HepG2 (cell line): ENCODE measurements around the gene TMEM150C. TPM values are rescaled to one million over a fixed set of nuclear protein-coding genes. Genes with fewer than 3 reads are reported as not detected.

Experiments
- CAMTA2 ChIP-seq: sonication (generic); formaldehyde crosslinking; IDR thresholded peaks from 2 replicates; pipeline ENCODE4 v1.4.0; 2020; ENCODE audit warnings: mild to moderate bottlenecking, missing genetic modification reagents, borderline replicate concordance
- CEBPG ChIP-seq: IDR thresholded peaks from 2 replicates; pipeline ENCODE4 v1.6.1; 2016
- ELF4 ChIP-seq: sonication (generic); formaldehyde crosslinking; IDR thresholded peaks from 2 replicates; pipeline ENCODE4 v1.5.0; 2020; ENCODE audit warnings: missing genetic modification reagents, mild to moderate bottlenecking, moderate library complexity, borderline replicate concordance
- MYC ChIP-seq: sonication (generic); formaldehyde crosslinking; IDR thresholded peaks from 2 replicates; pipeline ENCODE4 v1.9.0; 2021; ENCODE audit warnings: missing genetic modification reagents, borderline replicate concordance
- RORA ChIP-seq: sonication (generic); formaldehyde crosslinking; IDR thresholded peaks from 2 replicates; pipeline ENCODE4 v1.5.0; 2020; ENCODE audit warnings: mild to moderate bottlenecking, missing genetic modification reagents, moderate library complexity
- SIX4 ChIP-seq: sonication (generic); formaldehyde crosslinking; IDR thresholded peaks from 2 replicates; pipeline ENCODE4 v1.4.0; 2020; ENCODE audit warnings: missing genetic modification reagents
- SMC3 ChIP-seq: IDR thresholded peaks from 2 replicates; pipeline ENCODE4 v1.6.1; 2011; ENCODE audit warnings: low read length, improper control_type of control experiment
- THAP11 ChIP-seq: IDR thresholded peaks from 2 replicates; pipeline ENCODE4 v1.6.1; 2016; ENCODE audit warnings: missing biosample characterization, missing genetic modification reagents
- ZNF331 ChIP-seq: sonication (generic); formaldehyde crosslinking; IDR thresholded peaks from 2 replicates; pipeline ENCODE4 v1.4.0; 2020; ENCODE audit warnings: missing genetic modification reagents
- ZNF441 ChIP-seq: sonication (generic); formaldehyde crosslinking; IDR thresholded peaks from 2 replicates; pipeline ENCODE4 v1.7.0; 2021; ENCODE audit warnings: missing genetic modification reagents, borderline replicate concordance
- ZNF501 ChIP-seq: sonication (generic); formaldehyde crosslinking; IDR thresholded peaks from 2 replicates; pipeline ENCODE4 v1.5.1; 2020; ENCODE audit warnings: mild to moderate bottlenecking, moderate library complexity, missing genetic modification reagents
- ZNF660 ChIP-seq: sonication (generic); formaldehyde crosslinking; IDR thresholded peaks from 2 replicates; pipeline ENCODE4 v1.5.1; 2020; ENCODE audit warnings: mild to moderate bottlenecking, low read depth, missing genetic modification reagents, borderline replicate concordance
- ZNF790 ChIP-seq: sonication (generic); formaldehyde crosslinking; IDR thresholded peaks from 2 replicates; pipeline ENCODE4 v1.8.0; 2022; ENCODE audit warnings: missing genetic modification reagents, mild to moderate bottlenecking, borderline replicate concordance
- polyA plus RNA-seq, 8 experiments: library from polyadenylated mRNA; depleted of rRNA in 3 of 8; stranded (reverse) in 7 of 8; unstranded in 1 of 8; fragments of >200 nt; fragmentation: Illumina TruSeq in 4 of 8; extraction: Trizol in 4 of 8; gene quantifications; 2 replicates each; pipeline versions ENCODE4 v1.2.1 to v1.2.3, GENCODE V29; 2011 to 2016; ENCODE audit warnings: low read depth in 4 of 8, missing spikeins in 1 of 8, mixed read lengths in 1 of 8; ENCODE audit not compliant: insufficient read depth in 1 of 8
- total RNA-seq, 5 experiments: library from RNA; depleted of rRNA; stranded (reverse); fragments of >200 nt; fragmentation: Illumina TruSeq; extraction: Trizol; gene quantifications; 2 replicates each; pipeline ENCODE4 v1.2.3, GENCODE V29; 2016; ENCODE audit warnings: low read depth in 1 of 5
- TF ChIP-seq, protein P1 (sequence below): sonication (generic); formaldehyde crosslinking; IDR thresholded peaks from 2 replicates; pipeline ENCODE4 v1.4.0; 2020; ENCODE audit warnings: missing genetic modification reagents, mild to moderate bottlenecking, borderline replicate concordance
- TF ChIP-seq, protein P2 (sequence below): sonication (generic); formaldehyde crosslinking; IDR thresholded peaks from 2 replicates; pipeline ENCODE4 v1.4.0; 2020; ENCODE audit warnings: mild to moderate bottlenecking, missing genetic modification reagents

The TMEM150C gene
- total and polyA plus RNA-seq, 2 of the 13 experiments (the other 11 are each of a cell fraction or from before 2014, with no cell fraction given), result 0.33 to 0.42 TPM

DNA sequence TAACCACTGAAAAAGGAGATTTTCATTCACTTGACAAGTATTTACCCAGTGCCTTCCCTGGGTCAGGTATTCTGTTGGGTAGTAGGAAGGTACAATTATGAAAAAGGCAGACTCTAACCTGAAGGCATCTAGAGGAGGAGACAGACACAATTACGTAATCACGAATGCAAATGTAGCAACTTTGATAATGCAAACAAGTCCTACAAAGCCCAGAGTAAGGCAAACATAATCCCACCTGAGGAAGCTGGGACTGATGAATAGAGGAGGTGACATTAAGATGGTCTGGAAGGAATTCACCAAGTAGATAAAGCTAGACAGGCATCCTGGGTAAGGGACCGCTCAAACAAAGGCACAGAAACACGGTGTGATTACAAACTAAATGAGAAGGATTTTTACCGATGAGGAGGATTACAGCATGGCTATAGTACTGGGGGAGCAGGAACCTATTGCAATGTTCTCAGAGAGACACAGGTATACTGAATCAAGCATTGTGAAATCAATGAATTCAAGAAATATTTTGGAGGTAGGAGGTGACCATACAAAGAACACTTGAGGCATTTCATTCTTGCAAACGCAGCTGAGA lies 37.1 kb downstream of the TMEM150C start (continued):
- TF ChIP-seq RORA (CRISPR knock-in tag), result no peak
- no peak for TF ChIP-seq ZNF501 (CRISPR knock-in tag)
- no peak for TF ChIP-seq ZNF660
- 0 out of 2 replicates have a peak, but pooled peaks have one; percentile 8 for TF ChIP-seq SMC3
- TF ChIP-seq MYC (CRISPR knock-in tag), result no peak
- TF ChIP-seq CEBPG (CRISPR knock-in tag), result peak; percentile 89
- TF ChIP-seq ZNF441, result no peak
- TF ChIP-seq, protein P1, sequence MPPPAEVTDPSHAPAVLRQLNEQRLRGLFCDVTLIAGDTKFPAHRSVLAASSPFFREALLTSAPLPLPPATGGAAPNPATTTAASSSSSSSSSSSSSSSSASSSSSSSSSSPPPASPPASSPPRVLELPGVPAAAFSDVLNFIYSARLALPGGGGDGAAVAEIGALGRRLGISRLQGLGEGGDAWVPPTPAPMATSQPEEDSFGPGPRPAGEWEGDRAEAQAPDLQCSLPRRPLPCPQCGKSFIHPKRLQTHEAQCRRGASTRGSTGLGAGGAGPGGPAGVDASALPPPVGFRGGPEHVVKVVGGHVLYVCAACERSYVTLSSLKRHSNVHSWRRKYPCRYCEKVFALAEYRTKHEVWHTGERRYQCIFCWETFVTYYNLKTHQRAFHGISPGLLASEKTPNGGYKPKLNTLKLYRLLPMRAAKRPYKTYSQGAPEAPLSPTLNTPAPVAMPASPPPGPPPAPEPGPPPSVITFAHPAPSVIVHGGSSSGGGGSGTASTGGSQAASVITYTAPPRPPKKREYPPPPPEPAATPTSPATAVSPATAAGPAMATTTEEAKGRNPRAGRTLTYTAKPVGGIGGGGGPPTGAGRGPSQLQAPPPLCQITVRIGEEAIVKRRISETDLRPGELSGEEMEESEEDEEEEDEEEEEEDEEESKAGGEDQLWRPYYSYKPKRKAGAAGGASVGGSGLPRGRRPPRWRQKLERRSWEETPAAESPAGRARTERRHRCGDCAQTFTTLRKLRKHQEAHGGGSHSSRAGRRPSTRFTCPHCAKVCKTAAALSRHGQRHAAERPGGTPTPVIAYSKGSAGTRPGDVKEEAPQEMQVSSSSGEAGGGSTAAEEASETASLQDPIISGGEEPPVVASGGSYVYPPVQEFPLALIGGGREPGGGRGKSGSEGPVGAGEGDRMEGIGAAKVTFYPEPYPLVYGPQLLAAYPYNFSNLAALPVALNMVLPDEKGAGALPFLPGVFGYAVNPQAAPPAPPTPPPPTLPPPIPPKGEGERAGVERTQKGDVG, result no peak
- no peak for TF ChIP-seq SIX4 (CRISPR knock-in tag)
- TF ChIP-seq ZNF331 (CRISPR knock-in tag), result no peak
- no peak for TF ChIP-seq CAMTA2 (CRISPR knock-in tag)
- TF ChIP-seq ZNF790, result no peak
- TF ChIP-seq THAP11, result 0 out of 2 replicates have a peak, but pooled peaks have one; percentile 9
- no peak for TF ChIP-seq ELF4
- TF ChIP-seq, protein P2, sequence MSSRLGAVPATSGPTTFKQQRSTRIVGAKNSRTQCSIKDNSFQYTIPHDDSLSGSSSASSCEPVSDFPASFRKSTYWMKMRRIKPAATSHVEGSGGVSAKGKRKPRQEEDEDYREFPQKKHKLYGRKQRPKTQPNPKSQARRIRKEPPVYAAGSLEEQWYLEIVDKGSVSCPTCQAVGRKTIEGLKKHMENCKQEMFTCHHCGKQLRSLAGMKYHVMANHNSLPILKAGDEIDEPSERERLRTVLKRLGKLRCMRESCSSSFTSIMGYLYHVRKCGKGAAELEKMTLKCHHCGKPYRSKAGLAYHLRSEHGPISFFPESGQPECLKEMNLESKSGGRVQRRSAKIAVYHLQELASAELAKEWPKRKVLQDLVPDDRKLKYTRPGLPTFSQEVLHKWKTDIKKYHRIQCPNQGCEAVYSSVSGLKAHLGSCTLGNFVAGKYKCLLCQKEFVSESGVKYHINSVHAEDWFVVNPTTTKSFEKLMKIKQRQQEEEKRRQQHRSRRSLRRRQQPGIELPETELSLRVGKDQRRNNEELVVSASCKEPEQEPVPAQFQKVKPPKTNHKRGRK (CRISPR knock-in tag), result no peak
